ENCODE results near the gene ACOX1.

ACOX1 gene

GRCh38 chr17:75922173-75922961 is 56.6 kb downstream of the ACOX1 start:
- FAIRE-seq: no peak
- DNase-seq (ENCODE audit: insufficient read length, low spot score): no peak
- no peak for TF ChIP-seq CTCF (IDR thresholded peaks at IDR 0.05; ENCODE audit: insufficient read depth, missing control alignments)

- no peak for TF ChIP-seq CTCF (IDR thresholded peaks at IDR 0.05; ENCODE audit: insufficient read depth, missing control alignments)
- DNase-seq (ENCODE audit: insufficient read length, low spot score): no peak
- FAIRE-seq: no peak
Measured at GRCh38 chr17:75921596-75921995, 57.4 kb downstream of the ACOX1 start.

GRCh38 chr17:75920045-75920560 is 58.9 kb downstream of the ACOX1 start:
- TF ChIP-seq CTCF (IDR thresholded peaks at IDR 0.05; ENCODE audit: insufficient read depth, missing control alignments): no peak
- FAIRE-seq: no peak
- no peak for DNase-seq (ENCODE audit: insufficient read length, low spot score)

GRCh38 chr17:75919611-75920010 is 59.4 kb downstream of the ACOX1 start:
- no peak for FAIRE-seq
- no peak for DNase-seq (ENCODE audit: insufficient read length, low spot score)
- TF ChIP-seq CTCF (IDR thresholded peaks at IDR 0.05; ENCODE audit: insufficient read depth, missing control alignments): no peak

- DNase-seq (ENCODE audit: insufficient read length, low spot score) (no peak), FAIRE-seq (no peak)
- TF ChIP-seq CTCF (IDR thresholded peaks at IDR 0.05; ENCODE audit: insufficient read depth, missing control alignments): no peak
Measured at GRCh38 chr17:75917917-75918445, 61.0 kb downstream of the ACOX1 start.

GRCh38 chr17:75917141-75917916 is 61.6 kb downstream of the ACOX1 start:
- TF ChIP-seq CTCF (IDR thresholded peaks at IDR 0.05; ENCODE audit: insufficient read depth, missing control alignments): no peak
- FAIRE-seq (no peak), DNase-seq (ENCODE audit: insufficient read length, low spot score) (no peak)
